ENCODE measurements around the gene NPHP3. TPM values are rescaled to one million over a fixed set of nuclear protein-coding genes. Genes with fewer than 3 reads are reported as not detected.
"Not testable (repeated sequence)": the region's sequence is repeated elsewhere in the genome, so short reads cannot be mapped to it uniquely, and the experiment has no call there.

The NPHP3 gene
- 17.7 and 28.0 TPM in 2 replicates for total RNA-seq

- peak; percentile 82 for DNase-seq (ENCODE audit: low read depth)
Measured at GRCh38 chr3:132722165-132723023, at the start of gene NPHP3. Gene NPHP3, minus strand, starts transcription at chr3:132722409. Its CDS starts 54 bp downstream, at chr3:132722355.

- DNase-seq (ENCODE audit: low read depth): no peak
Measured at GRCh38 chr3:132758740-132759139, 36.5 kb upstream of the NPHP3 start.

- DNase-seq (ENCODE audit: low read depth): no peak
Measured at GRCh38 chr3:132756108-132756650, 34.0 kb upstream of the NPHP3 start.

- DNase-seq (ENCODE audit: low read depth): no peak
Measured at GRCh38 chr3:132753946-132754345, 31.7 kb upstream of the NPHP3 start.

- no peak for DNase-seq (ENCODE audit: low read depth)
Measured at GRCh38 chr3:132749786-132750185, 27.6 kb upstream of the NPHP3 start.

GRCh38 chr3:132746720-132747119, 24.5 kb upstream of the NPHP3 start:
- not testable (repeated sequence) for DNase-seq (ENCODE audit: low read depth)

- DNase-seq (ENCODE audit: low read depth): no peak
Measured at GRCh38 chr3:132738314-132738713, 16.1 kb upstream of the NPHP3 start.

GRCh38 chr3:132735589-132735988, 13.4 kb upstream of the NPHP3 start:
- no peak for DNase-seq (ENCODE audit: low read depth)

- peak; percentile 64 for DNase-seq (ENCODE audit: low read depth)
Measured at GRCh38 chr3:132730891-132731580, 8.8 kb upstream of the NPHP3 start.

- peak; percentile 54 for DNase-seq (ENCODE audit: low read depth)
Measured at GRCh38 chr3:132726341-132726823, 4.2 kb upstream of the NPHP3 start.

GRCh38 chr3:132723024-132723950, 1.1 kb upstream of the NPHP3 start:
- DNase-seq (ENCODE audit: low read depth): peak; percentile 61

GRCh38 chr3:132721479-132722164, 587 bp downstream of the NPHP3 start:
- peak; percentile 51 for DNase-seq (ENCODE audit: low read depth)

- no peak for DNase-seq (ENCODE audit: low read depth)
Measured at GRCh38 chr3:132720228-132720627, 2.0 kb downstream of the NPHP3 start.

GRCh38 chr3:132716372-132716771, 5.8 kb downstream of the NPHP3 start:
- no peak for DNase-seq (ENCODE audit: low read depth)

GRCh38 chr3:132713977-132714727, 8.1 kb downstream of the NPHP3 start:
- no peak for DNase-seq (ENCODE audit: low read depth)

GRCh38 chr3:132710311-132710710, 11.9 kb downstream of the NPHP3 start:
- no peak for DNase-seq (ENCODE audit: low read depth)

GRCh38 chr3:132709761-132710160, 12.4 kb downstream of the NPHP3 start:
- DNase-seq (ENCODE audit: low read depth): no peak

GRCh38 chr3:132703733-132704132, 18.5 kb downstream of the NPHP3 start:
- no peak for DNase-seq (ENCODE audit: low read depth)

- no peak for DNase-seq (ENCODE audit: low read depth)
Measured at GRCh38 chr3:132695422-132695821, 26.8 kb downstream of the NPHP3 start.

- no peak for DNase-seq (ENCODE audit: low read depth)
Measured at GRCh38 chr3:132694991-132695390, 27.2 kb downstream of the NPHP3 start.
